NCI-H2196 (cell line): ENCODE results near the gene ASIC3.

Experiments used
- DNase-seq: peaks from one replicate; lab custom pipeline; 2025; ENCODE audit not compliant: unreplicated experiment; lab: John Stamatoyannopoulos, UW

Gene ASIC3

GRCh38 chr7:151085329-151085690 is 37.0 kb downstream of the ASIC3 start:
- no peak for DNase-seq

GRCh38 chr7:151085691-151086620 is 37.6 kb downstream of the ASIC3 start, which contains the start of gene AGAP3:
TSS of gene AGAP3 (plus strand) at chr7:151086475. CDS start at chr7:151086742, 267 bp downstream.
- peak; percentile 75 for DNase-seq

GRCh38 chr7:151086802-151087244 is 38.5 kb downstream of the ASIC3 start:
- no peak for DNase-seq

GRCh38 chr7:151087245-151088018 is 39.1 kb downstream of the ASIC3 start:
- DNase-seq = no peak

- no peak for DNase-seq
Measured at GRCh38 chr7:151088019-151088855, 39.9 kb downstream of the ASIC3 start.

DNA sequence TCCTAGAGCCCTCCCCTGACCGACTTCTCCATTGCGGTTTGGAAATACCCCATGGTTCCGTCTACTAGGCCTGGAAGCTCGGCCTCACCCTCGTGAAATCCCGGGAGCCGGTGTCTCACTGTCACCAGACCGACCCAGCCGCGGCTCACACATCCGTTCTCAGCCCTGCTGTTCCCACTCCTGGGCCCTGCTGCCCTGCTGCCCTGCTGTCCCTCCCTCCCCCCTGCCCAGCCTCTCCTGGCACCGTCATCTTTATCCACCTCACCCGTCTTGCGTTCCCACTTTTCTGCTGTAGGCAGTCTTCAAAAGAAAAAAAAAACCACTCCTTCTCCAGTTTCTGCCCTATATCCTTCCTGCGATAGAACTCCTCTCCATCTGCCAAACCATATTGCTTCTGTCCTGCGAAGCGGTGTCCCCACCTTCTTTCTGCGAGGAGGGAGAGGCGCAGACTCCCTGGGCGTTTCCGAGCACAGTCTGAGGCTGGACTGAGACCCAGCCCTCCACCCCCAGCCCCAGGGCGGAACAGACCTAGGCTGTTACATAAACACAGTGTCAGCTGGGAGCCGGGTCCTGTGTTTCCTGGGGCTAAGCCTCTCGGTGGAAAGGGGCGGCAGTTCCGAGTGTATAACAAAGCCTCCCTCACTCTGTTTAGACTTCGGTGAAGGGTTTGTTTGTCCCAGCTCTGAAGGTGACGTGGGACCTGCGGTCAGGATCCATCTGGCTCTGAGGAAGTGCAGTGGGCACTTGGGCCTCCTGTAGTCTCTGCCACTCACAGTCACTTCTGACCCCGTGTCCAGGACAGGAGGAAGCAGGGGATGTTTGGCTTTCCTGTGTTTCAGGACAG is 40.7 kb downstream of the ASIC3 start:
- DNase-seq = no peak

DNA sequence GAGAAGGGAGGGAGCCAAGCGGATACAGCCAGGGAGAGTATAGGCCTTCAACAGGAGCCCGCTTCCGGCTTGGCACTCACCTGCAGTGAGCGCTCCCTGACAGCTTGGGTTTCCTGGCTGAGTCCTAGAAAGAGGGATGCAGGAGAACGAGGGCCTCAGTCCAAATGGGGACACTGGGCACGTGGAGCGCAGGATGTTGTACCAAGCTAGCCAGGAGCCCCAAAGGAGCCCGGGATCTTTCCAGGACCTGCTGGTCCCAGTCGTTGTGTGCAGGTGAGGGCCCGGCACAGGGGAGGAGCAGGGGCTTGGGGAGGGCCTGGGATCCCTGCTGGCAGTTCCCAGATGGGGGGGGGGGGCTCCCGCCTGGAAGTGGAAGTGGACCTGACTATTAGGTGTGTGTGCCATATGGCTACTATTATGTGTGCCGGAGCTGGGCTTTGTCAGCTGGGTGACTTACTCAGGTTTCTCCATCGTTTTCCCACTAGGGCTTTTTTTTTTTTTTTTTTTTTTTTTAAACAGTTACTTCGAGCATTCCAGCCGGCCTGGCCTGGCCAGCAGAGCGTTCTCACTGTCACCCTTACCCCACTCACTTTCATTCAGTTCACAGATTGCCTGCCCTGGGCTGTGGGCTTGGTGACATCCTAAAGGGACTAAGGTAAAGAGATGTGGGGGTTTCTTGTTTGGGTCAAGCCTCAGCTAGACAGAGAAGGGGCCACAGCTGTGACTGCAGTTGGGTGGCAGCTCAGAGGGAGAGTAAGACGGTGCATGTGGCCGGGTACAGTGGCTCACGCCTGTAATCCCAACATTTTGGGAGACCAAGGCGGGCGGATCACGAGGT is 41.8 kb downstream of the ASIC3 start:
- DNase-seq = no peak

- no peak for DNase-seq
Measured at GRCh38 chr7:151091003-151091402, 42.7 kb downstream of the ASIC3 start.

DNA sequence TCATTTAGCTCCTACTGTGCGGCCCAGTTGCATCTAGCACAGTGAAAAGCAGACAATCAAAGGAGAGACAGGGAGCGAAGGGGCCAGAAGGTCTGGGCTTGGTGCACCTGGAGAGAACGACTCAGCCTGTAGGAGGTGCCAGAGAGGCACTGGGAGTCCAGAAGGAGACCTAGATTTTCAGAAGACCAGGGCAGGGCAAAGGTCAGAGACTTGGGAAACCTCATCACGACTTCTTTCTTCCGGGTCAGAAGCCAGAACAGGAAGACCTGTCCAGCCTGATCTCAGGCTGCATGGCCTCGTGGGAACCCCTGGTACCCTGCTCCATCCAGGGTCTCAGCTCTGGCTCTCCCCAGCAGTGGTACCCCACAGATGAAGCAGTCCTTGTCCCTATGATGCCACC is 43.1 kb downstream of the ASIC3 start:
- no peak for DNase-seq

DNA sequence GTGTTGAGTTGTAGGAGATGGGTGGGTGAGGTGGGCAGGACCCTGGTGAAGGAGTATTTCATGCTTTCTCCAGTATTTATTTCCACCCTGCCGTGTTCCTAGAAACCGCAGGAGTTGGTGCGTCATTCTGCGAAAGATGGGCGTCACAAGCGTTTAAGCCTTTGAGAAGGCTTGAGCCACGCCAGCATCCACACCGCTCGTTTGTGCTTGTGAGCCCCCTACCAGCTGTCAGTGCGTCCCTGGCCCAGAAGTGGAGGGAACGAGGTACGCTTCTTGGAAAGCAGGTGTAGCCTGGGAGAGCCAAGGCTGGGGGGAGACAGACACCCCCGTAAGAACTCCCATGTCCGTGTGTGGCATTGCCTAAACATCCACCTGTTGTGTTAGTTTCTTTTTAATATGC is 43.7 kb downstream of the ASIC3 start:
- no peak for DNase-seq

GRCh38 chr7:151093748-151094147 is 45.4 kb downstream of the ASIC3 start:
- DNase-seq = no peak

DNA sequence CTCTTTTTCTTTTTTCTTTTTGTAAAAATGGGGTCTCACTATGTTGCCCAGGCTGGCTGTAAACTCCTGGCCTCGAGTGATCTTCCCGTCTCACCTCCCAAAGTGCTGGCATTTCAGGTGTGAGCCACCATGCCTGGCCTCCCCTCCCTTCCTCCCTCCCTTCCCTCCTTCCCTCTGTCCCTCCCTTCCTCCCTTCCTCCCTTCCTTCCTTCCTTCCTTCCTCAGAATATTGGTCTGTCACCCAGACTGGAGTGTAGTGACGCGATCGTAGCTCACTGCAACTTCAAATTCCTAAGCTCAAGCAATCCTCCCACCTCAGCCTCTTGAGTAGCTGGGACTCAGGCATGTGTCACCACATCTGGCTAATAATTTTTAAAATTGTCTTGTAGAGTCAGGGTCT is 46.3 kb downstream of the ASIC3 start:
- no peak for DNase-seq

DNA sequence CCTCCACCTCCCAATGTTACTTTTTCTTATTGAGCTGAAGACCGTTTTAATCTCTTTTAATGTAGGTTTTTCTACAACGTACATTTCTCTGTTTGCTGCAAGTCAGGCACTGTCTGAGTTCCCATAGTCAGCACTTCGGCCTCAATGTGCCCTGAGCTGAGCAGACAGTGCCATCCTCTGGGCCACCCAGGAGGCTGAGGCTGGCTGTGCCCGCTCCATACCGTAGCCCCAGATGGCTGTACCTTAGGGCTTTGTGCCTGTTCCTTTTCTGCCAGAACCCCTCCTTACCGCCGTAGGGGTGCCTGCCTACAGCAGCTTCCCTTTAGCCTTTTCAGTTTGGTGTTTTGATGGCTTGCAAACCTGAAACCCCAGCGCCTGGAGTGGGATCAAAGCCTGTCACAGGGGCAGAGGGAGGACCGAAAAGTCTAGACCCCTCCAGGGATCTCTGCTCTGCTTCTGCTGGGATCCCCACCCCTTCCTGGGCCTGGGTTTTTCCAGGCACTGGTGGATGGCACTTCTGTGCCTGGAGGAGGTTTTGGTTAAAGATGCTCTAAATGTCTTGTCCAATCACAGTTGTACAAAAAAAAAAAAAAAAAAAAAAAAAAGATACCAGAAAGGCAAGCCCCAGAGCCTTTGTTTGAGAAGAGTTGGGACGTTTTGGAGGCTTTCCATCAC is 46.9 kb downstream of the ASIC3 start:
- no peak for DNase-seq

DNA sequence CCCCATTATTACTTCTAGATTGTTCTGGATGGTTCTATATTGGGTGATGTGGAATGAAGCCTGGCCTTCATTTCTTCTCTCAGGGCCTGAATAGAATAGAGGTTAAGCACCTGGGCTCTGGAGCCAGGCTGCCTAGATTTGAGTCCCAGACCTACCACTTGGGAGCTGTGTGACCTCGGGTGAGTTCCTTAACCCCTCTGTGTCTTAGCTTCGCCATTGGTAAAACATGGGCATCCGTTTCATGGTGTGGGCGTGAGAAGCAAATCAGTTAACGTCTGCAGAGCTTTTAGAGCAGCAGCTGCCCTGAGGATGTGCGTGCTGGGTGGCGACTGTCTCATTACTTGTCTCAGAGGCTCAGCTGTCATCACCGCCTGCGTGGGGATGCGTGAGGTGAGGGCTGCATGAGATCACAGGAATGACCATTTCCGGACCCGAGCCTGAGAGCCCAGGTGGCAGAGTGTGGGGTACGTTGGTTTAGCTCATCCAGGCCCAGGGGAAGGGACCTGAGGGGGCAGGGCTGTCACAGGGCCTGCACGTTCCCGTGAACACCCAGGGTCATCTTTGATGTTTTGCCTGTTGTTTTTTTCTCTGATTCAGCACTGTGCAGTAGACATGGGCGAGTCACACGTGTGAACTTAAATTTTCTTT is 47.6 kb downstream of the ASIC3 start:
- DNase-seq = no peak

DNA sequence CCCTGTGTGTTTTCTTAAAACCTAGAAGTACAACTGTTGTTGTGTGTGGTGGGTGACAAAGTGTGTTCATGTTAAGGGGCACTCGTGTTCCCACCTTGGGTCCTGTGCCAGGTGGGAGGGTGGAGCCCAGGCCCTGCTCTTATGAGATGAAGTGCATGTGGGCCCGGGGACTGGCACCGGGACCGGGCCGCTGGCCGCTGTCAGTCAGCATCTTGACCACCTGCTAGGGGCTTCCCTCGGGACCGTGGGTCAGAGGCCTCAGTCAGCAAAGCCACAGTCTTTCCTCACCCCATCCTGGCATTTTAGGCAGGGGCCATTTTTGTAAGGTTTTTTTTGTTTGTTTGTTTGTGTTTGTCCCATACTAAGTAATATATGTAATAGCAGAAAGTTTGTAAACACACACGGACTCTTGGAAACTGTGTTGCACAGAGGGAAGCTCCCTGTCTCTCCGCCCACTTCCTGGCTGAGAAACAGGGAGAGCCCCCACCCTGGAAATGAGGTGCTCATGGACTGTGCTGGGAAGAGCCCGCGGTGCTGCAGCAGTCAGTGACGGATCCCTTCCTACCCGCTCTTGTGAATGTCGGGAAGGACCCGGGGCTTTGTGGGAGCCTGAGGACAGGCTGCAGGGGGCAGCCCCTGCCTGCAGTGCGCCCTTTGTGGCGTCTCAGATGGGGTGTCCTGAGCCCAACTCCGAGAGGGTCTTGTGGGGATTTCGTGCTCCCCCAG is 51.3 kb downstream of the ASIC3 start:
- DNase-seq = no peak

GRCh38 chr7:151100921-151101320 is 52.6 kb downstream of the ASIC3 start:
- DNase-seq = no peak

DNA sequence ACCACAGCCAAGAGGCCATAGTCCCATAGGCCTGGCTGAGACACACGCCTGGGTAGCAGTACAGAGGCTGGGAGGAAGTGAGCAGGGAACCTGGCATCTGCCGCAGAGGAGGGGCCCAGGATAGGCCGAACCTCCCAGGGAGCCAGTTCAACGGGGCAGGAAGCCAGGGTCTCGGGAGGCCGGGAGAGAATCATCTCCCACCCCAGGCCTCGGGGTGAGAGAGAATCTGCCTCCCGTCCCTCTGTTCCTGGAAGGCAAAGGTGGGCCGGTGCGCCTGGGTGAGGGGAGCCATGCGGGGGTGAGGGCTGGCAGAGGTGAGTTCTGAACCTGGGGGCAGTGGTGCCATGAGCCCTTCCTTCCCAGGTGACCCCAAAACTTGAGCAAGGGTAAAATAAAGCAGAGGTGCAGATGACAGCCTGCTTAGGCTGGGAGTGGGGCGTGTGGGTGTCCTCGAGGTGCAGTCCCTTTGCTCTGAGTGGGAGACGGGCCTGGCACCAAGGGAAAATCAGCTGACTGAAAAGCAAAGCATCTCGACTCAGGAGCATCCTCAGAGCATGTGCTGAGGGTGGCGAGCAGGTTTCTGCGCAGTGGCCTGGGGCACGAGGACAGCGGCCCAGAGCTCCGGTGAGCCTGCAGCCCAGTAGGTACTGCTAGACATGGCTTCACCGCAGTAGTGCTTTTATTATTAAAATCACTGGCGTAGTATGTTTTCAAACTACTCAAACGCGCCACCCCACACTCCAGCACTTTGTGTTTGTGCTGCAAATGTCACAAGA is 53.5 kb downstream of the ASIC3 start:
- DNase-seq = no peak
